Stimulated activated naive CD8-positive, alpha-beta T cell treated with anti-CD3 and anti-CD28 coated beads, Interleukin-15, Interleukin-2, amounts not matched to agents 100 U/mL and 50 U/mL, for 24 hours (primary cell): ENCODE measurements around the gene PVR.
"Not testable (repeated sequence)": the region's sequence is repeated elsewhere in the genome, so short reads cannot be mapped to it uniquely, and the experiment has no call there.

Source experiments
- ATAC-seq: fragments of 150-1000 bp; cut with Tn5 transposase; one replicate; pipeline ENCODE4 v1.10.0; 2021
- DNase-seq: peaks from one replicate; pipeline ENCODE4 v3.0.0; 2021

The PVR gene

DNA sequence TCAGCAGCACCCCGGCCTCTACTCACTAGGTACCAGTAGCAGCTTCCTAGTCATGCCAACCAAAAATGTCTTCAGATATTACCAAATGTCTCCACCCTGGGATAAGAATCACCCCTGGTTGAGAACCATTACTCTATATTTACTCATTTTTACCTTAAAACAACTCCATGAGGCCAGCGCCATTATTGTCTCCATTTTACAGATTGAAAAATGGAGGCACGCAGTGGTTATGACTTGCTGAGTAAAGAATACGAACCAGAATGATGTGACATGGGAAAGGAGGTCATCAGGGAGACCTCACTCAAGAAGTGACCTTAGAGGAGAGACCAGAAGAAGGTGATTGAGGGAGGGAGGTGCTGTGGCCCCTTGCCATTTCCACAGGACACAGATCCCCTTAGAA lies 29.8 kb downstream of the PVR start:
- ATAC-seq (no peak), DNase-seq (no peak)

DNA sequence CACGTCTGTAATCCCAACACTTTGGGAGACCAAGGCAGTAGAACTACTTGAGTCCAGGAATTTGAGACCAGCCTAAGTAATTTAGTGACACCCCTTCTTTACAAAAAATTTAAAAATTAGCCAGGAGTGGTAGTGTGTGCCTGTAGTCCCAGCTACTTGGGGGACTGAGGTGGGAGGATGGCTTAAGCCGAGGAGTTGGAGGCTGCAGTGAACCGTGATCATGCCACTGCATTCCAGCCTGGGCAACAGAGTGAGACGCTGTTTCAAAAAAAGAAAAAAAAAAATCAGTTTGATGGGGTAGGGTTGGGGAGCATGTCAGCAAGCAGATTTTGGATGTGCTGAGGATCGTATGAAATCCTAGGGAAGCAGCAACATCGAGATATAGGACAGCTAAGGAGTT lies 31.8 kb downstream of the PVR start:
- ATAC-seq (no peak), DNase-seq (no peak)

DNA sequence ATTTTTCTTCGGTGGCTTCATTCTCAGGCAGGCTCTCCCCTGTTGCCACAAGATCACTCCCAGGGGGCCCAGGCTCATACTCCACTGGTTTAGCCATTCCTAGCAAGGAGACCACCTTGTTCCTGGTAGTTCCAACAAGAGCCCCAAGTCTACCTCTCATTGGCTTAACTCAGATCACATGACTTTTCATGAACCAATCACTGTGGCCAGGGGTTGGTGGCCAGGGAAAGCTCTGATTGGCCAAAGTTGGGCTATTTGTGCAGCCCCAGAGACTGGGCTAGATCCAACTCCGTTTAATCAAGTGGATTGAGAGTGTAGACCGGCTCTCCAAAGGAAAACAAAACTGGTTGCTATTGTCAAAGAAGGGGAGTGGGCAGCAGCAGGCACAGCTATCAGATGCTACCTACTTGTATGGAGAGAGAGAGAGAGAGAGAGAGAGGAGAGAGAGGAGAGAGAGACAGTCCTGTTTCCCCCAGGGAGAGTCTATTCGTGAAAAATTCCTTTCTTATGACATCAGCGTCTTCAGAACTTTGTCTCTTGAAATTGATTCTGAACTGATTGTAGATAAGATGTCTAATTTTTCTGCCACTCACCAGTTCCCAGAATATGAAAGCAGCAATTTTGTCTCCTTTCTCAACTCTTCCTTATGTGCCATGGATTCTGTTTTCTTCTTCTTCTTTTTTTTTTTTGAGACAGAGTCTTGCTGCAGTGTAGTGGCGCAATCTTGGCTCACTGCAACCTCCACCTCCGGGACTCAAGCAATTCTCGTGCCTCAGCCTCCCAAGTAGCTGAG lies 33.5 kb downstream of the PVR start:
- no peak for DNase-seq
- no peak for ATAC-seq

DNA sequence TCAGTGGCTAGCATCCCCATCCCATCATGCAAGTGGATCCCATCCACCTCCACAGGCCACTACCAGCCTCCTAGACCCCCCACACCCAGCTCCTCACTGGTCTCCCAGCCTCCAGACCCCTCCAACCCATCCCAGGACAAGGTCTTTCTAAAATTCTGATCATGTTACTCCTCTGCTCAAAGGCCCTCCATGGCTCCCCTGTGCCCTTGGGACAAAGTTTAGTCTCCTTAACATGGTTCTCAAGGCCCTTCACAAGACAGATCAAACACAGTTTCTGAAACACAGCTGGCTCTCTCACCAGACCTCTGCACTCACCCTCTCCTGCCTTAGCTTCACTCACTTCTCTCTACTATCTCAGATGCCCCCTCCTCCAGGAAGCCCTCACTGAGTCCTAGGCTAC lies 36.8 kb downstream of the PVR start:
- DNase-seq (no peak), ATAC-seq (no peak)

DNA sequence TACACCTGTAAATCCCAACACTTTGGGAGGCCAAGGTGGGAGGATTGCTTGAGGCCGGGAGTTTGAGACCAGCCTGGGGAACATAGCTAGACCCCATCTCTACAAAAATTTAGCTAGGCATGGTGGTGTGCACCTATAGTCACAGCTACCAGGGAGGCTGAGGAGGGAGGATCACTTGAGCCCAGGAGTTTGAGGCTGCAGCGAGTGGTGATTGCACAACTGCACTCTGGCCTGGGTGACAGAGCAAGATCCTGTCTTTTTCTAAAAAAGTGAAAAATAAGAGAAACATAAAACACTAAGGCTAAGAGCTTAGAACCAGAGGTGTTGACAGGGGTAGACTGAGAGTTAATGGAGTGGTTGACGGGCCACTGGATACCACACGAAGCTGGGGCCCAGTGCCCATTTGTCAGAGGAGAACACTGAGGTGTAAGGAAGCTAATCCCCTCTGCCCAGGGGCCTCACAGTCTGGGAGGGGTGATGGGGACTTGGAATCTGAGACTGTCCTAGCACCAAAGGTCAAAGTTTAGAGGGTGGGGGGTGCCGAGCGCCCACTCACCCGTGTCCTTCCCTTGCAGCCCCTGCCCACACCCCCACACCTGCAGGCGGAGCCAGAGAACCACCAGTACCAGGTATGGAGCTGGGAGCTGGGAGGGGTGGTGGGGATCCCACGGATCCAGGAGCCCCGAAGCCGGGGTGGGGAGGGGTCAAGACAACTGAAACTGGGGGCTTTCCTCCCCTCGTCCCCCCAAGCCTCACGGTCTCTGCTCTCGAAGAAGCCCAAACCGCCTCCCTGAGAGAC lies 38.5 kb downstream of the PVR start:
- DNase-seq (no peak), ATAC-seq (no peak)

DNA sequence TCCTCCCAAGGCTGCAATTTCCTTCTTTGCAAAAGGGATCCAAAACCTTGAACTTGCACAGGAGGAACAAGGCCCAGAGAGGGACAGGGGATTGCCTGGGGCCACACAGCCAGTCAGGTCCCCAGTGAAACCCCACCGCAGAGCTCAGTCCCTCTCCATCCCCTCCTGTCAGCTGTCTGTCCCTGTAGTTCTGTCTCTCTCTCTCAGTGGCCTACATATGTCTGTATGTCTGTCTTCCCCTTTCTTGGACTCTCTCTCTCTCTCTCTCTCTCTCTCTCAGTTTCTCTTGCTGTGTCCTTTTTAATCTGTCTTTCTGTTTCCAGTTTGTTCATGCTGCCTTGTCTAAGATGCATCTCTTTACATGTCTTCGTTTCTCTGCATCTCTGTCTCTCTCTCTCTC lies 39.1 kb downstream of the PVR start:
- ATAC-seq (no peak), DNase-seq (no peak)

DNA sequence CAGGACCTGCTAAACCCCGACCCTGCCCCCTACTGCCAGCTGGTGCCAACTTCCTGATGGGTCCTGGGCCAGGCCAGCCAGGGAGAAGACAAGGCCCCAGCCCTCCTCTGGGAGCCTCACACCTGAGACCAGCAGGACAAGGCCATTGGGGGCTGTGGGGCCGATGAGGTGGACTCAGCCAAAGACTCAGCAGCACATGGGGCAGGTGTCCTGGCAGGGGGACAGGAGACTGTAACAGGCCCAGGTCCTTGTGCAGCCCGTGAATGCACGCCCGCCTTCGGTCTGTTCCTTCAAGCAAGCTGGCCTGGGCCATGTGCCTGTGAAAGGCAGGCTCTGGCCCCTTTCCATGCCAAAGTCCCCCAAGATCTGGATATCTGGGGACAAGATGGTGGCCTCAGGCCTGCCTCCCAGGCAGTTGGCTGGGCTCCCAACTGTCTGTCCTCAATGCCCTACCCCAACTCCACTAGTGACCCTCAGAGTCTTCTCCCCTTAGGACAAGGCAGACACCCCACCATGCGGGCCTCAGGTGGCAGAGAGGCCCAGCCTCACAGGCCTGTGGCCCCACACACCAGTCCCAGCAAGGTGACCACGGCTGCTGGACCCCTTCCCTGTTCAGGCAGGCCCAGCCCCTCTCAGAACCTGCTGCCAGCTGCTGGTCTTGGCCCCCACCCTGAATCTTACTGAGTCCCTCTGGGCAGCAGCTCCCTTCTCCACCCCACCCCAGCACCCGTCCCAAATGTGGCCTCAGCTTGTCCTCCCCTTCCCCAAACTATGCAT lies 39.9 kb downstream of the PVR start:
- ATAC-seq (no peak), DNase-seq (no peak)

DNA sequence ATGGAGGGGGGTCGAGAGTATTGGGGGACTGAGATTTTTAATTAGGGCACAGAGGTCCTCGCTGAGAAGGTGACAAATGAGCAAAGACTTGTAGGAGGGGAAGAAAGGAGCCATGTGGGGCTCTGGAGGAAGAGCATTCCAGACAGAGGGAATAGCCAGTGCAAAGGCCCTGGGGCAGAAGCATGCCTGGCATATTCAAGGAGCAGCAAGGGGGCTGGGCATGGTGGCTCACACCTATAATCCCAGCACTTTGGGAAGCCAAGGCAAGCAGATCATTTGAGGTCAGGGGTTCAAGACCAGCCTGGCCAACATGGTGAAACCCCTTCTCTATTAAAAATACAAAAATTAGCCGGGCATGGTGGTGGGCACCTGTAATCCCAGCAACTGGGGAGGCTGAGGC lies 40.7 kb downstream of the PVR start:
- not testable (repeated sequence) for DNase-seq, ATAC-seq

DNA sequence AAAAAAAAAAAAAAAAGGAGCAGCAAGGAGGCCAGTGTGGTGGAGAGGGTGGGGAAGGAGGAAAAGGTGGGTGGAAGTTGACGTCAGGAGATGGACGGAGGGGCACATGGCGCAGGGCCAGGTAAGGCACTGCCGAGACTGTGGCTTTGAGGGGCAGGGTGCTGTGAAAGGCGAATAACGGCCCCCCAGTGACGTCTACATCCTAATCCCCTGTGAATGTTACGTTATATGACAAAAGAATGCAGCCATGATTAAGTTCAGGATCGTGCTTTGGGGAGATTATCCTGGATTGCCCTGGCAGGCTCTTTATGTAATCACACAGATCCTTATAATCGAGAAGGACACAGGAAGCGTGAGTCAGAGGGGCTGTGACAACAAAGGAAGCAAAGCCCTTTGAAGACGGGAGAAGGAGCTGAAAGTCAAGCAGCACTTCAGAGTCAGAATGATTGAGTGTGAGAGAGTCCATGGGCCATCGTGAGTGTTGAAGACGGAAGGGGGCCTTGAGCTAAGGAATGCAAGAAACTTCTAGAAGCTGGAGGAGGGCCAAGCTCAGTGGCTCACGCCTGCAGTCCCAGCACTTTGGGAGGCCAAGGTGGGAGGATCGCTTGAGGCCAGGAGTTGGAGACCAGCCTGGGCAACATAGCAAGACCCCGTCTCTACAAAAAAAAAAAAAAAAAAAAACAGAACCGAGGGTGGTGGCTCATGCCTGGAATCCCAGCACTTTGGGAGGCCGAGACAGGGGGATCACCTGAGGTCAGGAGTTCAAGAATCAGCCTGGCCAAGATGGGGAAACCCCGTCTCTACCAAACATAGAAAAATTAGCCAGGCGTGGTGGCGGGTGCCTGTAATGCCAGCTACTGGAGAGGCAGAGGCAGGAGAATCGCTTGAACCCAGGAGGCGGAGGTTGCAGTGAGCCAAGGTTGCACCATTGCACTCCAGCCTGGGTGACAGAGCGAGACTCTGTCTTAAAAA lies 41.5 kb downstream of the PVR start:
- DNase-seq (peak; percentile 38), ATAC-seq (peak; percentile 43)

DNA sequence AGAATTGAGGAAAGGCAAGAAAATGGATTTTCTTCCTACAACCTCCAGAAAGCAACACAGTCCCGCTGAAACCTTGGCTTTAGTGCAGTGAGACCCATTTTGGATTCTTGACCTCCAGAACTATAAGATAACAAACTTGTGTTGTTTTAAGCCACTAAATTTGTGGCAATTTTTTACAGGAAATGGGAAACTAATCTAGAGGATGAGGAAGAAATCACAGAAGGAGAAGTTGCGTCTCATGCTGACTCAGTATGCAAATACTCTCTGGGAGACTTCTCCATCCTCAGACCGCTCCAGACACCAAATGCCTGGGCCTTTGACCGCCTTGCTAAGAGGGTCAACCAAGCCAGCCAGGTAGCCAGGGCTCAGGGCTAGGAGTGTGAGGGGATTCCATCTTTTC lies 42.2 kb downstream of the PVR start:
- ATAC-seq (no peak), DNase-seq (no peak)

DNA sequence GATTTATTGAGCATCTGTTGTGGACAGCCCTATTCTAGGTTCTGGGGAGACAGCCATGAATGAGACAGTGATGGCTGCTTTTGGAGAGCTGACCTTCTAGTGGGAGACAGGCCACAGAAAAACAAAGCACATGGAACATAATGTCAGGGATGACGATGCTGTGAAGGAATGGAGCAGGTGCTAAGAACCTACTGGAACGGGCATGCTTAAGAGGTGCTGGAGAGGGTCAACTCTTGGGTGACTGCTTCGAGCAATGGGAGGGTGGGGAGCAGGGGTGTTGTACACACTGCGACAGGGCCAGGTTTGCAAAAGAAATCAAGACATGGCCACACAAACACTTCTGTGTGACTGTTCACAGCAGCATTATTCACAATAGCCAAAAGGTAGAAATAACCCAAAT lies 43.2 kb downstream of the PVR start:
- no peak for ATAC-seq
- no peak for DNase-seq

DNA sequence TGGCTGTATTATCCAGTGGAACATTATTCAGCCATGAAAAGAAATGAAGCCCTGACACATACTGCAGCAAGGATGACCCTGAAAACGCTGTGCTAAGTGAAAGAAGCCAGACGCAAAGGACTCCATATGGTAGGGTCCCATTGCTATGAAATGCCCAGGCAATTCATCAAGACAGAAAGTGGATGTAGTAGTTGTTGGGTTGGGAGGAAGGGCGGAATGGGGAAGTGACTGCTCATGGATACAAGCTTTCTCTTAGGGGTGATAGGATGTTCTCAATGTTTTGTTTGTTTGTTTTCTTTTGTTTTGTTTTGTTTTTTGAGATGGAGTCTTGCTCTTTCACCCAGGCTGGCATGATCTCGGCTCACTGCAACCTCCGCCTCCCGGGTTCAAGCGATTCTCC lies 44.2 kb downstream of the PVR start:
- no peak for DNase-seq
- ATAC-seq, result no peak

DNA sequence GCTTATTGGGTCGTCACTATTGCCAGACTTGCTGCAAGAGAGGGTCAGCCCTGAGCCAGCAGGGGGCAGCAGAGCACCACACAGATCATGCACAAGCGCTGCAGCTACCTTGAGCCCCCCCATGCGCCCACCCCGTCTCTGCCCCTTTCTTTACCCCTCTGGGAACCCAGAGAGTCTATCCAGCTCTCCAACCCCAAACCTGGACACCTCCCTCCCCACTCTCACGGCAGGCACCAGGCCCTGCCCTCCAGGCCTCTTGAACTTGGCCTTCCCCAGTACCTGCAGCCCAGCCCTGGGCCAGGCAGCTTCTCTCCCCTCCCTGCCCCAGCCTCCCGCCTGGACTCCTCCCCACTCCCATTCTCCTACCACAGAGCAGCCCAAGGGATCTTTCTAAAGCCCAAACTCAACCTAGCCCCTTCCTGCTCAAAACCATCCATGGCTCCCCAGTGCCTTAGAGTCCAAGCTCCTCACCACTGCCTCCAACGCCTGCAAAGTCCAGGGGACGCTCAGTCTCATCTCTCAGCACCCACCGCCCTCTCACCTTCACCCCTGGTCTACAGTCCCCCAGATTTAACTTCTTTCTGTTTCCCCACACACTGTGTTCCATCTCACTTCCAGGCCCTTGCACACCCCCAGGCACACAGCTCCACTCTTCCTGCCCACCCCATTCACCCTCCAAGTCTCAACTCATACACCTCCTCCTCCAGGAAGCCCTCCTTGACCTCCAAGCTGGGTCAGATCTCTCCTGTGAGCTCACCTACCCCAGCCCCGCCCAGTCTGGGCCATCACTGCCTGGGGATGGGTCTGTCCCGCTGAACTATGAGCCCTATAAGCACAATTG lies 45.8 kb downstream of the PVR start:
- peak; percentile 38 for ATAC-seq
- DNase-seq, result peak; percentile 89

DNA sequence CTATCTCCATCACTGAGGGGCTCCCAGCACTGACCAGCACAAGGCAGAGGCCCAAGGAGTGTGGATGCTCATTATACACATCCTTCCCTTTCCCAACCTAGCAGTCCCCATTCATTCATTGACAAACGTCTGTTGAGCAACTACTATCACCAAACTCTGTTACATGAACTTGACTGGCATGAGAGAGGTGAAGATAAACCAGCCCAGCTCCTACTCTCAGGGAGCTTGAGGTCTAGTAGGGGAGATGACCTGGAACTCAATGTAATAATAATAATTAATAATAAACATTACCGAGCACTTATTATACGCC lies 46.4 kb downstream of the PVR start:
- no peak for DNase-seq

DNA sequence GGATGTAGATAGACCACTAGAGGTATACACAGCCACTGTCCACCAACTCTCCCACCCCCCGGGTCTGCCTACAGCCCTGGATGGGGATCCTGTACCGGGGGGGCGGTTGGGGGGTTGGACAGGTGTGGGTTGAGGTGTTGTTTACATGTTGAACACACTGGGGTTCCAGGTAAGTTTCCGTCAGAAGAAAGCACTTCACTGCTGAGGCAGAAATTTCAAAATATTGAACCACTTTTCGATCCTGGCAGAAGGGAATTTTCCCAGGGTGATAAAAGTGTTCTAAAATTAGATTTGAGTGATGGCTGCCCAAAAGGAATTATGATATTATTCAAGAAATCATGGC lies 48.6 kb downstream of the PVR start:
- ATAC-seq (no peak), DNase-seq (no peak)

More for the DNA sequence above, 46.4 kb downstream of the PVR start:
- no peak for ATAC-seq

DNA sequence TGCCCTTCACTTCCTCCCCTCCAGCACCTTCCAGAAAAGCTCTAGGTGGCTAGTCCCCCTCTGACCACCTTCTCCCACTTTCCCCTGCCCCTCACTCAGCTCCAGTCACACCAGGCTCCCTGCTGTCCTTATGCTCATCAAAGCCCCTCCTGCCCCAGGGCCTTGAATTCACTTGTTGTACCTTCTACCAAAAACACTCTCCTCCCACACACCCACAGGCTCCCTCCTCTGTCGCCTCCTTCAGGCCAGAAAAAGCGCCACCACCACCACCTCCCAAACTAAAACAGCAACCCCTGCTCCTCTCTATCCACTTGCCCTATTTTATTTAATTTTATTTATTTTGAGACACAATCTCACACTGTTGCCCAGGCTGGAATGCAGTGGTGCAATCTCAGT lies 50.5 kb downstream of the PVR start:
- ATAC-seq, result no peak
- peak; percentile 34 for DNase-seq

DNA sequence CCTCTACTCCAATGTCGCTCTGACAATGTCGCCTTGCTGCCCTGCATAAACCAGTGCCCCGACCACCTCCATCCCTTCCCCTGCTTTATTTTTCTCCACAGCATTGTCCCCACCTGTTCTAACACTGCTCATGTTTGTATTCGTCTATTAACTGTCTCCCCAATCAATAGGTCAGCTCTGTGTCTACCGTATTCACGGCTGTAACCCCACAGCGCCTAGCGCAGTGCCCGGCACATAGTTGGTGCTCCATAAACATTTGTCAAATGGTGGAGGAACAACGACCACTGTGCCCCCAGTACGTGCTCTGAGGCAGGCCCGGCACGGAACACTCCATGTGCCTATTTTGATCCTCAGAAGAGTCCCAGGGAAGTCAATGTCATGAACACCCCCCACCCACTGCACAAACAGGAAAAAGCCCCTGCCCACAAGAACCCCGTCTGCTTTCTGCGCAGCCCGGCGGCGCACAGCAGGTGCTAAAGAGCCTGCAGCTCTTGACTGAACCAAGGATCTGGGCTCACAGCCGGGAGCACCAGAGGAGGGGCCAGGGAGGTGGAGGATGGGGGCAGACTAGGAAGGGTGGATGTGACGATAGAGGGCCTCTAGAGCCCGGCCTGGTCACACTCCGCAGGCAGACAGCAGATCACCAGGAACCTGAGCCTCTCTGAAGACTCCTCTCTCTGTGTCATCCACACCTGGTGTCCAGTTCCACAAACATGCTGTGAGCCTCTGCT lies 53.4 kb downstream of the PVR start:
- no peak for DNase-seq
- no peak for ATAC-seq

DNA sequence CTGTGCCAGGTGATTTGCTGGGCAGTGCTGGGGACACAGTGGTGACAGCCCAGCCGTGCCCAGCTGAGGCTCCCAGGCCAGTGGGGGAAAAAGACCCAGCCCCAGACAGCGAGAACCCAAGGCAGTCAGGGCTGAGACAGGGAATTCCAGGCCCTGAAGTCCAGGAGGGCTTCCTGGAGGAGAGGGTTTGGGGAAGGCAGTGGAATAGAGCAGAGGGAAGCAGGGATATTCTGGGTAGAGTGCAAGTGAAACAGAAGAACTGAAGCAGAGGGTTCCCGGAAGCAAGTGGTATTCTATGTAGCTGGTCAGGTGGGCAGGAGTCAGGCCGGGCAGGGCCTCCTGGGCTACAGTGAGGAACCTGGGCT lies 53.9 kb downstream of the PVR start:
- no peak for DNase-seq
- no peak for ATAC-seq

DNA sequence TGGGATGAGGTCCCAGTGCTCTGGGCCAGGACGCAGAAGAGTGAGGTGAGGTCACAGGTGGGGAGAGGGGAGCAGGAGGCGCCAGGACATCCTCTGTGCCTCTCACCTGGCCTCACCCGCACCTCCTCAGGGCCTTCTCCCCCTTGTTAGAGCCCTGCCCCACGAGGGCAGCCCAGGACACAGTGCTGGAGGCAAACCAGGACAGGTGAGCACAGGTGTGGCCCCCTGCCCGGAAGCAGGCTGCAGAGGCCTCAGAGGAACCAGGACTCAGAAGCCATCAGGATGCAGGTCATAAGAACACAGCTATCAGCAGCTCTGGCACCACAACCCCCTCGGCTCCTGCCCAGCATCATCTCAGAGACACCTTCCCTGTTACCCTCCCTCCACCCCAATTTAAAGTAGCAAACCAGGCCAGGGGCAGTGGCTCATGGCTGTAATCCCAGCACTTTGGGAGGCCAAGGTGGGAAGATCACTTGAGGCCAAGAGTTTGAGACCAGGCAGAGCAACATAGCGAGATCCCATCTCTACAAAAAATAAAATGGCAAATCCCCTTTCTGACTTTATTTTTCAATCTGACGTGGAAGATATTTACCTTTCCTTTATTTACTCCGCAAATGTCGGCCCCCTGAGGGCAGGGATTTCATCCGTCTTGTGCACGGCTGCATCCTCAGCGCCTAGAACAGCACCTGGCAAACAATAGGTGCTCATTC lies 54.9 kb downstream of the PVR start, which contains the start of gene CEACAM16:
TSS of gene CEACAM16 (plus strand) at position 660 of the 710 bp plus-strand sequence. CDS start 2,306 bp downstream, outside the sequence.
- DNase-seq, result no peak

DNA sequence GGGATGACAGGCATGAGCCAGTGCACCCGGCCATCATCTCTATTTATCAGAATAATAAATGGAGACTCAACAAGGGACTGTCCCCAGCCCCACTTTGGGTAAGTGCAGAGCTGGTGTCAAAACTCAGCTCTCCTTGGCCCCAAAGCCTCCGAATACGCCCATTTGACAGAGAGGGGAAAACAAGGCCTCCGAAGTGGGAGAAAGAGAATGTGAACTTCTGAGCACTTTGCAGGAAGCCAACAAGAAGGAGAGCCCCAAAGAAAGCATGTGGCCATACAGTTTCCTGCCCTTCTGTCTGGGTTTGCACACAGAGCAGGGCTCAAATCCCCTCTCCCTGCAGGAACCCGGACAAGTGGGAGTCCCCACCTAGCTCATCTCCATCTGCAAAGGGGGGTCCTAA lies 56.8 kb downstream of the PVR start:
- ATAC-seq (no peak), DNase-seq (no peak)

More for the DNA sequence above, 54.9 kb downstream of the PVR start, which contains the start of gene CEACAM16:
- ATAC-seq, result no peak
